Measurements from ENCODE around the gene RPL36. TPM values are rescaled to one million over a fixed set of nuclear protein-coding genes. Genes with fewer than 3 reads are reported as not detected.

The RPL36 gene
- polyA plus RNA-seq, 1 donor (not counting 4 experiments of a cell fraction or from before 2014, with no cell fraction given), result 636 TPM

DNA sequence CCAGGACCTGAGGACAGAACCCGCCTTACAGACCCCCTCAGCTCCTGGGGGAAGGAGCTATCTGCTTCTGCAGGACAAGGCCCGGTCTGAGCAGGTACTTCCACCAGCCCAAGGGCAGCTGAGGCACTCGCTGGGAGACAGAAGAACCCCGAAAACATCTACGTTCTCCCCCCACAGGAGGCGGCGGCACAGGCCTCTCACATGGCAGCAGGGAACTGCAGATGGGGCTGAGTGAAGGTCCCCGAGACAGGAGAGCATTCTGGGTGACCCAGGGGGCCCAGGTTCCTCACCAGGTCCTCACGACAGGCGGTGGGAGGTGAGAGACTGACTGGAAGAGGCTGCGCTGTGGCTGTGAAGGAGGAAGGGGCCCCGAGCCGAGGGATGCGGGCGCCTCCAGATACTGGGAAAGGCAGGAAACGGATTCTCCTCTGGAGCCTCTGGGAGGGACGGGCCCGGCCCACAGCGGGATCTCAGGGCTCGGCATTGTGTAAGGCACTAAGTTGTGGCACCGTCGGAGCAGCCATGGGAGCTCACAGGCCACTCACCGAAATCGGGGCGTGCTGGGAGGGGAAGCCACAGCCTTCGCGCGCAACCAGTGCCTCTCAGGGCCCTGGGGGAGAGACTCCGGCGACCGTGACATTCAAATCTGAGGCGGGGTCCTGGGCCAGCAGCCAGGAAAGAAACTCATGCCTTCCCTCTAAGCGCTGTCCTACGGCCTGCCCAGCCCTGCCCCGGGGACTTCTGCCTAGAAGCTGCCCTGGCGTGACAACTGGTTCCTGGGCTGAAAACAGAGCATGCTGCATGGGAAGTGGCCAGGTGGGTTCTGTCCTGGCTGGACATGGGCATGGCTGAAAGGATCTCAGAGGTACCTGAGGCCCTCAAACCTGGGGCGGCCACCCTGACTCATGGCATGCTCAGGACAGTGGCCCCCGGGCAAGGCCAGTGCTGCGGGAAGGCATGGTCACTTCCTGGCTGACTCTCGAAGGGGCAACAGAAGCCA is 14.0 kb downstream of the RPL36 start:
- no peak overlapping the region for H2AFZ ChIP-seq (ENCODE audit: control insufficient read depth, low read length)
- H3K36me3 ChIP-seq (ENCODE audit: control insufficient read depth in 2 of 2, extremely low read depth in 1 of 2, insufficient read depth in 2 of 2, low read length in 2 of 2), result peaks cover 29 to 38% of the 10 kb centered on the region in 2 experiments
- dilution Hi-C loops (cut with MboI; ENCODE audit: extremely low pct_ligation_motif_present, low sequenced_read_pairs), result no loop called here

DNA sequence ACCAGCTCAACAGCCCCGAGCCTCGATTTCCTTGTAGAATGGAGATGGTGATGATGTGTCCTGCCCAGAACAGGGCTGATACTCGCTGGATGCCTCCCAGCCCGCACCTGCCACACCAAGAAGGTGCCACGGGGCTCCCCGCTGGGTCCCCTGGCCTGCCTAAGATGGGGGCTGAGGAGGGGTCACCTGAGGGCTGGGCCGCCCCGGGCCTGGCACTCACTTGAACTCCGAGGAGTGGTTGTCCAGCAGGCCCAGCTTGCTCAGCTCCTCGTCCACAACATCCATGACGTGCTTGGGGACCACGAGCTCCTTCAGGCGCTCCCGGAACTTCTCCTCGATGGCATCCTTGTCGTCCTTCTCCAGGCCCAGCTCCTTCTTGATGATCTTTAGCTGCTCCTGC is 15.5 kb downstream of the RPL36 start:
- no peak overlapping the region for H3K4me2 ChIP-seq (ENCODE audit: control insufficient read depth, extremely low read depth, insufficient read depth, low read depth, low read length)

More for the DNA sequence above, 14.0 kb downstream of the RPL36 start:
- TF ChIP-seq, protein P1, sequence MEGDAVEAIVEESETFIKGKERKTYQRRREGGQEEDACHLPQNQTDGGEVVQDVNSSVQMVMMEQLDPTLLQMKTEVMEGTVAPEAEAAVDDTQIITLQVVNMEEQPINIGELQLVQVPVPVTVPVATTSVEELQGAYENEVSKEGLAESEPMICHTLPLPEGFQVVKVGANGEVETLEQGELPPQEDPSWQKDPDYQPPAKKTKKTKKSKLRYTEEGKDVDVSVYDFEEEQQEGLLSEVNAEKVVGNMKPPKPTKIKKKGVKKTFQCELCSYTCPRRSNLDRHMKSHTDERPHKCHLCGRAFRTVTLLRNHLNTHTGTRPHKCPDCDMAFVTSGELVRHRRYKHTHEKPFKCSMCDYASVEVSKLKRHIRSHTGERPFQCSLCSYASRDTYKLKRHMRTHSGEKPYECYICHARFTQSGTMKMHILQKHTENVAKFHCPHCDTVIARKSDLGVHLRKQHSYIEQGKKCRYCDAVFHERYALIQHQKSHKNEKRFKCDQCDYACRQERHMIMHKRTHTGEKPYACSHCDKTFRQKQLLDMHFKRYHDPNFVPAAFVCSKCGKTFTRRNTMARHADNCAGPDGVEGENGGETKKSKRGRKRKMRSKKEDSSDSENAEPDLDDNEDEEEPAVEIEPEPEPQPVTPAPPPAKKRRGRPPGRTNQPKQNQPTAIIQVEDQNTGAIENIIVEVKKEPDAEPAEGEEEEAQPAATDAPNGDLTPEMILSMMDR (optimal IDR thresholded peaks at IDR 0.05 in 1 of 3, IDR thresholded peaks at IDR 0.05 in 1 of 3, conservative IDR thresholded peaks at IDR 0.05 in 1 of 3; ENCODE audit: extremely low read depth in 1 of 3, insufficient read depth in 2 of 3, low read length in 3 of 3), result no peak
- TF ChIP-seq EZH2 (IDR thresholded peaks at IDR 0.05; ENCODE audit: low read length), result no peak
- no peak overlapping the region for H3K4me2 ChIP-seq (ENCODE audit: control insufficient read depth, extremely low read depth, insufficient read depth, low read depth, low read length)
- no peaks in the 10 kb centered on the region for H3K9me3 ChIP-seq (ENCODE audit: control insufficient read depth, low read depth, low read length)
- DNase-seq (ENCODE audit: low read depth, low spot score), result no peak
- no peaks in the 10 kb centered on the region for H4K20me1 ChIP-seq (ENCODE audit: control insufficient read depth, extremely low read depth, insufficient read depth, low read length)
- H3K9me1 ChIP-seq (ENCODE audit: control insufficient read depth, extremely low read depth, insufficient read depth, low read length), result no peaks in the 10 kb centered on the region
- H3K4me1 ChIP-seq (ENCODE audit: control insufficient read depth, extremely low read depth, insufficient read depth, low read length), result no peaks in the 10 kb centered on the region
- no peak overlapping the region for H3K4me3 ChIP-seq (ENCODE audit: control insufficient read depth in 2 of 3, extremely low read depth in 1 of 3, insufficient read depth in 2 of 3, low read depth in 1 of 3, low read length in 3 of 3)
- no peak overlapping the region for H3K27ac ChIP-seq (ENCODE audit: control insufficient read depth, insufficient read depth, low read length)
- H3K79me2 ChIP-seq (ENCODE audit: control insufficient read depth, insufficient read depth, low read length), result no peaks in the 10 kb centered on the region
- no peak for FAIRE-seq
- H3K27me3 ChIP-seq (ENCODE audit: control insufficient read depth, extremely low read depth, insufficient read depth, low read length), result no peaks in the 10 kb centered on the region
- H3K9ac ChIP-seq (ENCODE audit: control insufficient read depth, extremely low read depth, insufficient read depth, low read length), result no peak overlapping the region

More for the DNA sequence above, 15.5 kb downstream of the RPL36 start:
- H4K20me1 ChIP-seq (ENCODE audit: control insufficient read depth, extremely low read depth, insufficient read depth, low read length), result no peaks in the 10 kb centered on the region
- H3K36me3 ChIP-seq (ENCODE audit: control insufficient read depth in 2 of 2, extremely low read depth in 1 of 2, insufficient read depth in 2 of 2, low read length in 2 of 2), result peaks cover 32 to 38% of the 10 kb centered on the region in 2 experiments
- no peaks in the 10 kb centered on the region for H3K9me3 ChIP-seq (ENCODE audit: control insufficient read depth, low read depth, low read length)
- no peaks in the 10 kb centered on the region for H3K27me3 ChIP-seq (ENCODE audit: control insufficient read depth, extremely low read depth, insufficient read depth, low read length)
- no peak for FAIRE-seq
- H3K79me2 ChIP-seq (ENCODE audit: control insufficient read depth, insufficient read depth, low read length), result no peaks in the 10 kb centered on the region
- no peaks in the 10 kb centered on the region for H3K9me1 ChIP-seq (ENCODE audit: control insufficient read depth, extremely low read depth, insufficient read depth, low read length)
- dilution Hi-C loops (cut with MboI; ENCODE audit: extremely low pct_ligation_motif_present, low sequenced_read_pairs), result no loop called here
- TF ChIP-seq EZH2 (IDR thresholded peaks at IDR 0.05; ENCODE audit: low read length), result no peak
- TF ChIP-seq, protein P1 (optimal IDR thresholded peaks at IDR 0.05 in 1 of 3, IDR thresholded peaks at IDR 0.05 in 1 of 3, conservative IDR thresholded peaks at IDR 0.05 in 1 of 3; ENCODE audit: extremely low read depth in 1 of 3, insufficient read depth in 2 of 3, low read length in 3 of 3), result no peak
- no peaks in the 10 kb centered on the region for H3K4me1 ChIP-seq (ENCODE audit: control insufficient read depth, extremely low read depth, insufficient read depth, low read length)
- DNase-seq (ENCODE audit: low read depth, low spot score), result no peak
- no peak overlapping the region for H3K9ac ChIP-seq (ENCODE audit: control insufficient read depth, extremely low read depth, insufficient read depth, low read length)
- H3K27ac ChIP-seq (ENCODE audit: control insufficient read depth, insufficient read depth, low read length), result no peak overlapping the region
- no peak overlapping the region for H2AFZ ChIP-seq (ENCODE audit: control insufficient read depth, low read length)
- H3K4me3 ChIP-seq (ENCODE audit: control insufficient read depth in 2 of 3, extremely low read depth in 1 of 3, insufficient read depth in 2 of 3, low read depth in 1 of 3, low read length in 3 of 3), result no peak overlapping the region
